ENCODE measurements around the gene IMP3.
"Not testable (repeated sequence)": the region's sequence is repeated elsewhere in the genome, so short reads cannot be mapped to it uniquely, and the experiment has no call there.

Gene IMP3

GRCh38 chr15:75640483-75641178 is 607 bp upstream of the IMP3 start:
- ChIA-PET CTCF (interaction anchor here (0.6 to 3.6 kb wide), 3 partner anchors 43 to 287 kb away, joined by 3 to 18 read pairs (median 3); no protein-coding TSS in a partner anchor), POLR2A (ENCODE audit: low non-redundant PET) (interaction anchor here (0.6 to 1.8 kb wide), 8 partner anchors 15 to 272 kb away, joined by 3 to 13 read pairs (median 6); partner anchors contain the start of genes MAN2C1, PTPN9 and SNUPN)
- peak overlapping the region; percentile 98 for H3K27ac ChIP-seq
- TF ChIP-seq CTCF (conservative IDR thresholded peaks at IDR 0.05; ENCODE audit: low read depth) = peak; percentile 65
- DNase-seq (ENCODE audit: low spot score) = no peak

GRCh38 chr15:75639191-75639708 is 774 bp downstream of the IMP3 start:
- CTCF ChIA-PET = interaction anchor here (0.8 to 3.6 kb wide), 3 partner anchors 12 to 45 kb away, joined by 3 to 18 read pairs (median 3); no protein-coding TSS in a partner anchor
- TF ChIP-seq CTCF (conservative IDR thresholded peaks at IDR 0.05; ENCODE audit: low read depth) = no peak
- peak overlapping the region; percentile 98 for H3K27ac ChIP-seq
- POLR2A ChIA-PET (ENCODE audit: low non-redundant PET) = interaction anchor here (0.8 to 1.8 kb wide), 8 partner anchors 8 to 271 kb away, joined by 3 to 13 read pairs (median 4); partner anchors contain the start of genes MAN2C1 and SNX33
- no peak for DNase-seq (ENCODE audit: low spot score)

- H3K27ac ChIP-seq = peak overlapping the region; percentile 98
- DNase-seq (ENCODE audit: low spot score) = no peak
- POLR2A ChIA-PET (ENCODE audit: low non-redundant PET) = interaction anchor here (0.5 to 1.0 kb wide), 3 partner anchors 10 to 270 kb away, joined by 3 to 4 read pairs (median 3); no protein-coding TSS in a partner anchor
- TF ChIP-seq CTCF (conservative IDR thresholded peaks at IDR 0.05; ENCODE audit: low read depth) = no peak
- CTCF ChIA-PET = interaction anchor here (0.6 to 1.3 kb wide), 4 partner anchors 10 to 698 kb away, joined by 3 to 11 read pairs (median 4); no protein-coding TSS in a partner anchor
These were observed 2.6 kb downstream of the IMP3 start for GRCh38 chr15:75637245-75638009.

GRCh38 chr15:75636026-75636425 is 4.0 kb downstream of the IMP3 start:
- POLR2A ChIA-PET (ENCODE audit: low non-redundant PET) = interaction anchor here (0.6 kb wide), 1 partner anchor 42 kb away, joined by 4 read pairs; no protein-coding TSS in a partner anchor
- CTCF ChIA-PET = interaction anchor here (0.7 kb wide), 1 partner anchor 115 kb away, joined by 3 read pairs; no protein-coding TSS in a partner anchor

GRCh38 chr15:75633922-75634321 is 6.1 kb downstream of the IMP3 start:
- POLR2A ChIA-PET (ENCODE audit: low non-redundant PET); CTCF ChIA-PET; DNase-seq (ENCODE audit: low spot score): not testable (repeated sequence)
- H3K27ac ChIP-seq = peak overlapping the region; percentile 36

More at GRCh38 chr15:75636026-75636425, 4.0 kb downstream of the IMP3 start:
- DNase-seq (ENCODE audit: low spot score) = no peak
- peak overlapping the region; percentile 28 for H3K27ac ChIP-seq
- TF ChIP-seq CTCF (conservative IDR thresholded peaks at IDR 0.05; ENCODE audit: low read depth) = no peak

- no peak for TF ChIP-seq CTCF (conservative IDR thresholded peaks at IDR 0.05; ENCODE audit: low read depth)
- DNase-seq (ENCODE audit: low spot score) = no peak
- no peak overlapping the region for H3K27ac ChIP-seq
- POLR2A ChIA-PET (ENCODE audit: low non-redundant PET) = no interaction called here
- CTCF ChIA-PET = no interaction called here
These were observed 8.1 kb downstream of the IMP3 start for GRCh38 chr15:75631935-75632334.
